GM12865 (cell line): Measurements from ENCODE around the gene AMPD1.

Experiments
- DNase-seq: peaks from one replicate; pipeline ENCODE4 v3.0.0; 2010; ENCODE audit warnings: low read depth
- H3K4me3 ChIP-seq: 2 replicates; pipeline ENCODE4 v1.5.1; 2011; ENCODE audit warnings: mild to moderate bottlenecking, low read depth, low read length, control low read depth
- CTCF ChIP-seq: IDR thresholded peaks from 2 replicates; pipeline ENCODE4 v1.5.1; 2011; ENCODE audit warnings: low read length, control low read depth, low read depth, inconsistent platforms; ENCODE audit not compliant: insufficient read depth; ENCODE audit errors: missing control alignments

The AMPD1 gene

GRCh38 chr1:114695430-114696058 lies at the start of gene AMPD1:
Gene AMPD1 (minus strand): TSS chr1:114695546. CDS start chr1:114695471, 75 bp downstream.
- DNase-seq, result peak; percentile 68
- H3K4me3 ChIP-seq, result no peak within 1 kb of the TSS
- no peak for TF ChIP-seq CTCF

GRCh38 chr1:114741963-114742746 lies 46.8 kb upstream of the AMPD1 start:
- H3K4me3 ChIP-seq, result no peak overlapping the region
- TF ChIP-seq CTCF, result no peak
- no peak for DNase-seq

GRCh38 chr1:114740331-114740730 lies 45.0 kb upstream of the AMPD1 start:
- no peak overlapping the region for H3K4me3 ChIP-seq
- no peak for TF ChIP-seq CTCF
- DNase-seq, result no peak

GRCh38 chr1:114737314-114737849 lies 42.0 kb upstream of the AMPD1 start:
- no peak for DNase-seq
- no peak for TF ChIP-seq CTCF

GRCh38 chr1:114735479-114735878 lies 40.1 kb upstream of the AMPD1 start:
- no peak overlapping the region for H3K4me3 ChIP-seq
- no peak for TF ChIP-seq CTCF
- DNase-seq, result no peak

More at GRCh38 chr1:114737314-114737849, 42.0 kb upstream of the AMPD1 start:
- no peak overlapping the region for H3K4me3 ChIP-seq

- no peak overlapping the region for H3K4me3 ChIP-seq
- TF ChIP-seq CTCF, result no peak
- no peak for DNase-seq
Observed at GRCh38 chr1:114729782-114730181, 34.4 kb upstream of the AMPD1 start.
